DOHH2 (cell line): ENCODE results near the gene ARHGAP22.

Experiments used
- H3F3A ChIP-seq: fragments of 200-600 bp; sonication (generic), shearing (Covaris generic); 2 replicates; pipeline ENCODE4 v1.6.0; 2016; ENCODE audit warnings: antibody characterized with exemption, mild to moderate bottlenecking; ENCODE audit not compliant: control insufficient read depth, insufficient read depth
- H3K27ac ChIP-seq: fragments of 200-600 bp; sonication (generic); 2 replicates; pipeline ENCODE4 v1.5.1; 2014; ENCODE audit warnings: low read depth, mild to moderate bottlenecking, low read length, moderate library complexity
- H3K27me3 ChIP-seq: fragments of 200-600 bp; sonication (generic); 2 replicates; pipeline ENCODE4 v1.6.1; 2014; ENCODE audit warnings: mild to moderate bottlenecking, low read length, mixed read lengths; ENCODE audit not compliant: control insufficient read depth
- H3K36me3 ChIP-seq: fragments of 200-600 bp; sonication (generic); 2 replicates; pipeline ENCODE4 v1.6.1; 2014; ENCODE audit warnings: mild to moderate bottlenecking, low read length, moderate library complexity, mixed read lengths; ENCODE audit not compliant: control insufficient read depth
- H3K4me1 ChIP-seq: fragments of 200-600 bp; sonication (generic); 2 replicates; pipeline ENCODE4 v1.6.1; 2014; ENCODE audit warnings: mild to moderate bottlenecking, low read length, mixed read lengths; ENCODE audit not compliant: control insufficient read depth
- H3K4me2 ChIP-seq: fragments of 200-600 bp; sonication (generic); 2 replicates; pipeline ENCODE4 v1.6.0; 2014; ENCODE audit warnings: mild to moderate bottlenecking, low read length, moderate library complexity
- H3K4me3 ChIP-seq: fragments of 200-600 bp; sonication (generic); 2 replicates; pipeline ENCODE4 v1.5.1; 2014; ENCODE audit warnings: mild to moderate bottlenecking, low read length, mixed read lengths
- H3K79me2 ChIP-seq: fragments of 200-600 bp; sonication (generic); 2 replicates; pipeline ENCODE4 v1.6.1; 2014; ENCODE audit warnings: mild to moderate bottlenecking, low read length, mixed read lengths; ENCODE audit not compliant: control insufficient read depth
- H3K9me2 ChIP-seq: fragments of 200-600 bp; sonication (generic); replicated peaks from 2 replicates; pipeline ENCODE4 v1.6.1; 2014; ENCODE audit warnings: mild to moderate bottlenecking, low read length, mixed read lengths; ENCODE audit not compliant: control insufficient read depth
- H3K9me3 ChIP-seq: fragments of 200-600 bp; sonication (generic); 2 replicates; pipeline ENCODE4 v1.6.1; 2014; ENCODE audit warnings: antibody characterized with exemption, low read length, mixed read lengths; ENCODE audit not compliant: control insufficient read depth, insufficient read depth
- H4K20me1 ChIP-seq: fragments of 200-600 bp; sonication (generic); 2 replicates; pipeline ENCODE4 v1.6.0; 2014; ENCODE audit warnings: low read depth, mild to moderate bottlenecking, antibody characterized with exemption, low read length, moderate library complexity; ENCODE audit not compliant: control insufficient read depth, insufficient read depth
- CTCF ChIP-seq: fragments of 200-600 bp; sonication (generic); IDR thresholded peaks from one replicate; pipeline ENCODE4 v1.5.1; 2014; ENCODE audit warnings: antibody characterized with exemption, mild to moderate bottlenecking, low read depth, low read length; ENCODE audit not compliant: poor library complexity, severe bottlenecking
- EZH2phosphoT487 ChIP-seq: fragments of 200-600 bp; sonication (generic); IDR thresholded peaks from 2 replicates; pipeline ENCODE4 v1.6.1; 2017; ENCODE audit warnings: borderline replicate concordance, mild to moderate bottlenecking, antibody characterized with exemption, low read length, moderate library complexity, mixed read lengths

ARHGAP22 gene

GRCh38 chr10:48444266-48444665, 160.6 kb downstream of the ARHGAP22 start:
- no peak overlapping the region for H3K27ac ChIP-seq
- no peaks in the 10 kb centered on the region for H4K20me1 ChIP-seq
- no peaks in the 10 kb centered on the region; the same call in 1 of the 2 replicates for H3K27me3 ChIP-seq
- no peaks in the 10 kb centered on the region for H3K4me1 ChIP-seq
- H3K36me3 ChIP-seq, result no peaks in the 10 kb centered on the region
- H3K9me2 ChIP-seq, result no peaks in the 10 kb centered on the region
- H3K4me3 ChIP-seq, result no peak overlapping the region
- H3K4me2 ChIP-seq, result no peak overlapping the region
- no peaks in the 10 kb centered on the region for H3K9me3 ChIP-seq
- no peaks in the 10 kb centered on the region for H3F3A ChIP-seq
- TF ChIP-seq CTCF (no peak), EZH2phosphoT487 (no peak)
- H3K79me2 ChIP-seq, result no peaks in the 10 kb centered on the region

GRCh38 chr10:48442809-48443177, 162.1 kb downstream of the ARHGAP22 start:
- Histone ChIP-seq H3K79me2 (no peaks in the 10 kb centered on the region), H3K27ac (no peak overlapping the region), H3K4me3 (no peak overlapping the region), H3K36me3 (no peaks in the 10 kb centered on the region), H3F3A (no peaks in the 10 kb centered on the region), H3K9me3 (no peaks in the 10 kb centered on the region), H3K4me2 (no peak overlapping the region), H3K27me3 (no peaks in the 10 kb centered on the region; the same call in 1 of the 2 replicates), H4K20me1 (no peaks in the 10 kb centered on the region), H3K9me2 (no peaks in the 10 kb centered on the region), H3K4me1 (no peaks in the 10 kb centered on the region)
- TF ChIP-seq EZH2phosphoT487 (no peak), CTCF (no peak)

- Histone ChIP-seq H3K27me3 (no peaks in the 10 kb centered on the region; the same call in 1 of the 2 replicates), H3K4me2 (no peak overlapping the region), H3F3A (no peaks in the 10 kb centered on the region), H3K9me3 (no peaks in the 10 kb centered on the region), H3K36me3 (no peaks in the 10 kb centered on the region), H3K27ac (no peak overlapping the region), H3K4me1 (no peaks in the 10 kb centered on the region), H3K4me3 (no peak overlapping the region), H3K79me2 (no peaks in the 10 kb centered on the region), H4K20me1 (no peaks in the 10 kb centered on the region), H3K9me2 (no peaks in the 10 kb centered on the region)
- TF ChIP-seq EZH2phosphoT487 (no peak), CTCF (no peak)
Measured at GRCh38 chr10:48442090-48442808, 162.6 kb downstream of the ARHGAP22 start.
